Measurements from ENCODE around the gene KCND2. TPM values are rescaled to one million over a fixed set of nuclear protein-coding genes. Genes with fewer than 3 reads are reported as not detected.

Gene KCND2
- total and polyA plus RNA-seq, 2 of the 4 experiments (the other 2 are of a cell fraction): under 0.01 TPM; not detected in 1

GRCh38 chr7:120227255-120227654, 45.7 kb upstream of the KCND2 start:
- Histone ChIP-seq H2AK9ac (replicated peaks; ENCODE audit: low read depth, low read length, poor library complexity) (no peak overlapping the region), H3K23ac (ENCODE audit: low read depth, low read length) (no peak overlapping the region), H3K9me1 (ENCODE audit: insufficient read depth, low read length) (no peaks in the 10 kb centered on the region), H3K79me1 (ENCODE audit: low read depth in 1 of 2, low read length in 2 of 2) (no peaks in the 10 kb centered on the region), H3K4me1 (ENCODE audit: control insufficient read depth, insufficient read depth, low read length) (no peaks in the 10 kb centered on the region), H2BK20ac (ENCODE audit: low read depth, low read length) (no peak overlapping the region), H3K9ac (ENCODE audit: low read depth, low read length) (no peak overlapping the region), H3K4ac (ENCODE audit: low read depth, low read length) (no peak overlapping the region), H3K4me3 (ENCODE audit: insufficient read depth, low read depth, low read length) (no peak overlapping the region), H3K36me3 (ENCODE audit: control insufficient read depth, insufficient read depth, low read length) (no peaks in the 10 kb centered on the region), H2AFZ (replicated peaks; ENCODE audit: low read length, poor library complexity) (no peak overlapping the region), H3K27me3 (ENCODE audit: control insufficient read depth, insufficient read depth, low read length) (no peaks in the 10 kb centered on the region), H2AK5ac (ENCODE audit: low read depth, low read length) (no peak overlapping the region), H3K4me2 (ENCODE audit: low read depth, low read length) (no peak overlapping the region), H4K91ac (ENCODE audit: insufficient read depth, low read depth, low read length) (no peak overlapping the region), H3K27ac (ENCODE audit: insufficient read depth, low read length) (no peak overlapping the region), H4K5ac (ENCODE audit: low read depth, low read length) (no peak overlapping the region), H2BK120ac (ENCODE audit: low read depth, low read length) (no peak overlapping the region), H3K18ac (ENCODE audit: low read depth, low read length) (no peak overlapping the region), H4K20me1 (ENCODE audit: insufficient read depth, low read length) (no peaks in the 10 kb centered on the region), H2BK15ac (ENCODE audit: low read depth, low read length) (no peak overlapping the region), H2BK5ac (ENCODE audit: low read depth, low read length, poor library complexity, severe bottlenecking) (no peak overlapping the region), H4K8ac (ENCODE audit: low read depth in 2 of 2, low read length in 2 of 2) (no peak overlapping the region), H3K9me3 (ENCODE audit: control insufficient read depth, insufficient read depth, low read length) (no peaks in the 10 kb centered on the region), H3K14ac (replicated peaks; ENCODE audit: low read depth, low read length) (no peak overlapping the region), H3K56ac (ENCODE audit: extremely low read depth, insufficient read depth, low read length) (no peak overlapping the region)
- intact Hi-C loops (cut with micrococcal nuclease) (no loop called here), dilution Hi-C loops (cut with HindIII; ENCODE audit: low sequenced_read_pairs, unreplicated experiment) (no loop called here), in situ Hi-C loops (cut with MboI; ENCODE audit: low sequenced_read_pairs) (no loop called here)
- DNase-seq (no peak), ATAC-seq (ENCODE audit: low read depth) (no peak)
- TF ChIP-seq SMC3 (IDR thresholded peaks at IDR 0.05; ENCODE audit: low read depth, low read length) (no peak), POLR2A (IDR thresholded peaks at IDR 0.05; ENCODE audit: low read depth, low read length) (no peak), MXI1 (IDR thresholded peaks at IDR 0.05; ENCODE audit: borderline replicate concordance, low read depth, low read length) (no peak), BHLHE40 (IDR thresholded peaks at IDR 0.05; ENCODE audit: low read depth, low read length) (no peak), CEBPB (IDR thresholded peaks at IDR 0.05; ENCODE audit: low read depth, low read length) (no peak), RFX5 (IDR thresholded peaks at IDR 0.05; ENCODE audit: low read depth, low read length) (no peak)
- ChIA-PET CTCF (no interaction called here), POLR2A (ENCODE audit: unreplicated experiment) (no interaction called here)
- BruUV-seq (replicated peaks): no TSS peak
- no CpG with 5 or more reads among the region's 3 CpGs for WGBS, 2 experiments (ENCODE audit: extremely low coverage in 2 of 2, insufficient read length in 1 of 2)
